Activated CD4-positive, alpha-beta memory T cell treated with anti-CD3 and anti-CD28 coated beads for 36 hours (primary cell): ENCODE results near the gene PELI2. TPM values are rescaled to one million over a fixed set of nuclear protein-coding genes. Genes with fewer than 3 reads are reported as not detected.

ENCODE experiments used
- CTCF ChIA-PET: fragments of 350-600 bp; sonication (Branson Sonifier 250); formaldehyde crosslinking; loops from one replicate; lab custom pipeline; 2021; ENCODE audit warnings: antibody characterized with exemption, inconsistent platforms; lab: Charles Lee
- POLR2A ChIA-PET: fragments of 350-600 bp; sonication (Branson Sonifier 250); formaldehyde crosslinking; loops from one replicate; lab custom pipeline; 2021; ENCODE audit warnings: antibody characterized with exemption; lab: Charles Lee
- DNase-seq: peaks from one replicate; pipeline ENCODE4 v3.0.0-alpha.2; 2020
- H3K27ac Mint-ChIP-seq: one replicate; pipeline ENCODE4 v1.8.0; 2021; ENCODE audit warnings: mixed read lengths
- H3K27me3 Mint-ChIP-seq: one replicate; pipeline ENCODE4 v1.8.0; 2021; ENCODE audit warnings: mixed read lengths
- H3K36me3 Mint-ChIP-seq: one replicate; pipeline ENCODE4 v1.8.0; 2021; ENCODE audit warnings: mixed read lengths
- H3K4me1 Mint-ChIP-seq: one replicate; pipeline ENCODE4 v1.8.0; 2021; ENCODE audit warnings: low read depth, mixed read lengths
- H3K4me3 Mint-ChIP-seq: one replicate; pipeline ENCODE4 v1.8.0; 2021; ENCODE audit warnings: mild to moderate bottlenecking, mixed read lengths
- H3K9me3 Mint-ChIP-seq: one replicate; pipeline ENCODE4 v1.8.0; 2021; ENCODE audit warnings: mixed read lengths
- intact Hi-C: fragments of 100-400 bp; cut with micrococcal nuclease; formaldehyde crosslinking; loops from one replicate; pipeline ENCODE4 v1.15.1; 2023
- total RNA-seq, 2 experiments: library from RNA; stranded (reverse); gene quantifications; one replicate each; pipeline ENCODE4 v1.2.3, GENCODE V29; 2021

PELI2 gene
- total RNA-seq, 2 experiments from 2014 or later: 6.4 to 6.6 TPM

DNA sequence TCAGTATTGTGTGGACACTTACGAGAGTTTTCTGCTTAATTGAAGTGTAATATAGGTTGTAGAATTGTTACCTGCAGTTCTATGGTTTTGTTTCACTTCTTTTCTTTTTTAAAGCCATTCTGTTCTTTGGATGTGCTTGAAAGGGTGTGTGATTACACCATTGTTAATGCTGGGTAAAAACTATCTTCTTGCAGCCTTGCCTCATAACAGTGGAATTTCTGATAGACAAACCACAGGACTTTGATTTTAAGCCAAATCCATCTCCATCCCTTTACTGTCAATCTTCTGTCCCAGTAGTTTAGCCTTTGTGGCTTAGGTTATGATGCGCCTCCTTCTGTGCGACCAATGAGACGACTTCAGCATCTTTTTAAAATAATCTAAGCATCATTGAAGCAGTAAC is 182.3 kb downstream of the PELI2 start:
- DNase-seq: no peak
- ChIA-PET CTCF (no interaction called here), POLR2A (no interaction called here)
- intact Hi-C loops: no loop called here
- no peaks in the 10 kb centered on the region for H3K4me1 Mint-ChIP-seq
- H3K36me3 Mint-ChIP-seq: peaks cover 18% of the 10 kb centered on the region
- H3K9me3 Mint-ChIP-seq: no peaks in the 10 kb centered on the region
- H3K4me3 Mint-ChIP-seq: no peak overlapping the region
- H3K27me3 Mint-ChIP-seq: no peaks in the 10 kb centered on the region
- no peak overlapping the region for H3K27ac Mint-ChIP-seq

- H3K4me3 Mint-ChIP-seq: no peak overlapping the region
- H3K36me3 Mint-ChIP-seq: peaks cover 4% of the 10 kb centered on the region
- H3K27ac Mint-ChIP-seq: no peak overlapping the region
- no peaks in the 10 kb centered on the region for H3K9me3 Mint-ChIP-seq
- POLR2A ChIA-PET: no interaction called here
- CTCF ChIA-PET: no interaction called here
- no peaks in the 10 kb centered on the region for H3K4me1 Mint-ChIP-seq
- H3K27me3 Mint-ChIP-seq: no peaks in the 10 kb centered on the region
- intact Hi-C loops: no loop called here
- no peak for DNase-seq
Measured at GRCh38 chr14:56304456-56304855, 186.2 kb downstream of the PELI2 start.

GRCh38 chr14:56309198-56309597 is 191.0 kb downstream of the PELI2 start:
- ChIA-PET CTCF (no interaction called here), POLR2A (no interaction called here)
- intact Hi-C loops: no loop called here
- Mint-ChIP-seq H3K4me1 (no peaks in the 10 kb centered on the region), H3K36me3 (no peaks in the 10 kb centered on the region), H3K9me3 (peaks cover under 1% of the 10 kb centered on the region), H3K4me3 (no peak overlapping the region), H3K27me3 (no peaks in the 10 kb centered on the region), H3K27ac (no peak overlapping the region)
- DNase-seq: no peak

DNA sequence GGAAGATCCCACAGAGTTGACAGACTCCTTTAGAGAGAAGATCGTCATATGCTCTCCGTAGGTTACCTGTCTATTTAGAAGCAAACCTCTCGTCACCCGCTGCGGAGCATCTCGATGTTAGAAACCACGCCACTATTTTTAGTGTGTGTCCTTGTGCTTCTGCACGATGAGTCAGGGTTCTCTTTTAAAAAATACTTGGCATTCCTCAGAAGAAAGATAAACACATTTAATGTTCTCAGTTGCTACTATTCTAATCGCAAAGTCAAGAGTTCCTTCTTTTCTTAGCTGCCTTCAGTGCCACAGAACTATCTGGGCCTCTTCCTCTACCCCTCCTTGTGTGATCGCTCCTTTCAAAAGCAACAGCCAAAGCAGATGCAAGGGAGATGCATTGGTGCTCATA is 192.4 kb downstream of the PELI2 start:
- Mint-ChIP-seq H3K36me3 (peaks cover 3% of the 10 kb centered on the region), H3K4me3 (no peak overlapping the region), H3K27ac (no peak overlapping the region), H3K9me3 (peaks cover 5% of the 10 kb centered on the region), H3K27me3 (no peaks in the 10 kb centered on the region), H3K4me1 (no peaks in the 10 kb centered on the region)
- intact Hi-C loops: no loop called here
- ChIA-PET POLR2A (interaction anchor here (0.6 kb wide), 1 partner anchor 268 kb away, joined by 3 read pairs; no protein-coding TSS in a partner anchor), CTCF (no interaction called here)
- DNase-seq: no peak

- Mint-ChIP-seq H3K27me3 (no peaks in the 10 kb centered on the region), H3K36me3 (peaks cover 6% of the 10 kb centered on the region), H3K4me3 (no peak overlapping the region), H3K4me1 (no peaks in the 10 kb centered on the region), H3K27ac (no peak overlapping the region), H3K9me3 (peaks cover 8% of the 10 kb centered on the region)
- ChIA-PET POLR2A (no interaction called here), CTCF (no interaction called here)
- intact Hi-C loops: no loop called here
- DNase-seq: no peak
Measured at GRCh38 chr14:56313789-56314188, 195.6 kb downstream of the PELI2 start.

GRCh38 chr14:56318393-56319115 is 200.3 kb downstream of the PELI2 start:
- intact Hi-C loops: no loop called here
- H3K4me3 Mint-ChIP-seq: no peak overlapping the region
- CTCF ChIA-PET: no interaction called here
- DNase-seq: no peak
- H3K9me3 Mint-ChIP-seq: peaks cover 8% of the 10 kb centered on the region
- no peaks in the 10 kb centered on the region for H3K4me1 Mint-ChIP-seq
- H3K27me3 Mint-ChIP-seq: no peaks in the 10 kb centered on the region
- no peak overlapping the region for H3K27ac Mint-ChIP-seq
- POLR2A ChIA-PET: no interaction called here
- H3K36me3 Mint-ChIP-seq: peaks cover 6% of the 10 kb centered on the region

DNA sequence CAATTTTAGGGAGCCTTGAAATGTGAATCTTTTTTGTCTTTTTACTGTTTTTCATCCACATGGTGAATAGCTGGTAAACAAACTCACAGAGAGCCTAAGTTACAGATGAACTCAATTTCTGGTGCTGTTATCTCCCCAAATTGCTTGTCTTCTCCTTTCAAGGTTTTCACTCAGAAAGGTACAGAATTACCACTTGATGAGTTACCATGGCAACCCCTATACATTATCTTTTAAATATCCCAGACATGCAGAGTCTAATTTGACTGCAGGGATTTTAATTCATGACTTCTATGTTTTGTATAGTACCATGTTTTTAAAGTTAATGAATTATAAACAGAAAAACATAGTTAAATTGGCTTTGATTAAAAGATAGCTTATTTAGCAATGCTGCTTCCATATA is 203.7 kb downstream of the PELI2 start:
- intact Hi-C loops: no loop called here
- Mint-ChIP-seq H3K36me3 (peaks cover 4% of the 10 kb centered on the region), H3K4me3 (no peak overlapping the region), H3K27ac (no peak overlapping the region), H3K27me3 (no peaks in the 10 kb centered on the region), H3K9me3 (peaks cover 2% of the 10 kb centered on the region), H3K4me1 (no peaks in the 10 kb centered on the region)
- no peak for DNase-seq
- ChIA-PET POLR2A (no interaction called here), CTCF (no interaction called here)

GRCh38 chr14:56322531-56322930 is 204.3 kb downstream of the PELI2 start:
- no peak for DNase-seq
- intact Hi-C loops: no loop called here
- Mint-ChIP-seq H3K4me3 (no peak overlapping the region), H3K27me3 (no peaks in the 10 kb centered on the region), H3K9me3 (peaks cover 2% of the 10 kb centered on the region), H3K36me3 (peaks cover 4% of the 10 kb centered on the region), H3K4me1 (no peaks in the 10 kb centered on the region), H3K27ac (no peak overlapping the region)
- POLR2A ChIA-PET: no interaction called here
- CTCF ChIA-PET: no interaction called here

GRCh38 chr14:56324454-56324853 is 206.2 kb downstream of the PELI2 start:
- ChIA-PET POLR2A (no interaction called here), CTCF (interaction anchor here (1.2 to 1.3 kb wide), 2 partner anchors 98 to 592 kb away, joined by 3 to 4 read pairs; no protein-coding TSS in a partner anchor)
- Mint-ChIP-seq H3K9me3 (no peaks in the 10 kb centered on the region), H3K36me3 (no peaks in the 10 kb centered on the region), H3K27ac (no peak overlapping the region), H3K4me3 (no peak overlapping the region), H3K4me1 (no peaks in the 10 kb centered on the region), H3K27me3 (no peaks in the 10 kb centered on the region)
- no peak for DNase-seq
- intact Hi-C loops: no loop called here

DNA sequence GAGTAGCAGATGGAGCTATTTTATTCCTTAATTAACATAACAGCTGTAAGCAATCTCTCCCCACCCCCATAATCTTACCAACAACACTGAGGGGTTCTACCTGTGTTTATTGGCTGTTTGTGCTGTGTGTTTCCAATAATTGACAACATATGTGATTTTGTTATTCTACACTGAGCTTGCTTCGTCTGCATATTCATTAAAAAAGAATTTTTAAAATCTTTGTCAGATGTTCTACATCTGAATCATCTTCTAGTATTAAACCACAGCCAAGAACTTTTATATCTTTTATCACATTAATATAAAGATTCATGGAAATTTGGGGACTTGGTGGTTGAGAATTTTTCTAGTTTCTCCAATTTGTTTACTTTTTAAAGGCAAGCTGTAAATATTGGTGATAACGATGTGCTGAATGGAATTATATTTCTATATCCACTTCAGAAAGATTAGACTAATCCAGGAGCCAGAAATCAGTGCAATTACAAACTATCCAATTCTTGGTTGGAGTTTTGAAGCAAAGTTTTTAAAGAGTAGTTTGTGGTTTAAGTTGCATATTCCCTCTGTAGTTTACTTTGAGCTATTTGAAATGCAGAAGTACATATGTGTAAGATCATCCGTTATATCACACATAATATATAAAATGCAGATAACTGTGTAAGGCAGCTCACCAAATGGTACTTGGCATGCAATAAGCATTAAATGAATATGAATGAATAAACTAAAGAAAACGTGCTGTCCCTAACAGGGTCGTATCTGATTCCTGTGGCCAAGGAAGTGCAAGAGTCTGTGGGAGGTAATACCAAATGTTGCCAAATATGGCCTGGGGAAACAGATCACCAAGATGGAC is 206.9 kb downstream of the PELI2 start:
- H3K4me1 Mint-ChIP-seq: no peaks in the 10 kb centered on the region
- intact Hi-C loops: no loop called here
- no peaks in the 10 kb centered on the region for H3K36me3 Mint-ChIP-seq
- DNase-seq: no peak
- POLR2A ChIA-PET: no interaction called here
- H3K27me3 Mint-ChIP-seq: no peaks in the 10 kb centered on the region
- CTCF ChIA-PET: interaction anchor here (1.2 to 1.3 kb wide), 2 partner anchors 98 to 593 kb away, joined by 3 to 4 read pairs; no protein-coding TSS in a partner anchor
- no peak overlapping the region for H3K4me3 Mint-ChIP-seq
- no peaks in the 10 kb centered on the region for H3K9me3 Mint-ChIP-seq
- no peak overlapping the region for H3K27ac Mint-ChIP-seq

DNA sequence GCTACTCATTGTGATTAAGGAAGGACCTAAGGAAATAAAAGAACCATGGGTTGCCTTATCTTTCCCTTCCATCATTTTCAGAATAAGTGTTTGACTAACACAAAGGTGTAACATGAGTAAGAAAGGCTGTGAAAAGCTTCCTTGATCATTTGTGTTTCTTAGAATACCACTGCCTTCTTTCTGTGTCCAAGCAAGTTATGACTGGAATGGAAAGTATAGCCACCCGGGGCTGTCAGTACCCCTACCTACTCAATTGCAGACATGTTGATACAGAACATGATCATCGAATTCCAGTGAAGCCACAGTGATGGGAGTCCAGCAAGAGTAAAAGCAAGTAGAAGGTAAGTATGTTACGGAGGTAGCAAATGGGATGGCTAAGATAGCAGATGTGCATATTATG is 209.8 kb downstream of the PELI2 start:
- intact Hi-C loops: no loop called here
- no peaks in the 10 kb centered on the region for H3K36me3 Mint-ChIP-seq
- ChIA-PET CTCF (interaction anchor here (1.4 kb wide), 1 partner anchor 10 kb away, joined by 3 read pairs; no protein-coding TSS in a partner anchor), POLR2A (no interaction called here)
- no peak overlapping the region for H3K27ac Mint-ChIP-seq
- no peaks in the 10 kb centered on the region for H3K27me3 Mint-ChIP-seq
- H3K4me3 Mint-ChIP-seq: no peak overlapping the region
- H3K4me1 Mint-ChIP-seq: peaks cover 3% of the 10 kb centered on the region
- DNase-seq: no peak
- H3K9me3 Mint-ChIP-seq: no peaks in the 10 kb centered on the region

DNA sequence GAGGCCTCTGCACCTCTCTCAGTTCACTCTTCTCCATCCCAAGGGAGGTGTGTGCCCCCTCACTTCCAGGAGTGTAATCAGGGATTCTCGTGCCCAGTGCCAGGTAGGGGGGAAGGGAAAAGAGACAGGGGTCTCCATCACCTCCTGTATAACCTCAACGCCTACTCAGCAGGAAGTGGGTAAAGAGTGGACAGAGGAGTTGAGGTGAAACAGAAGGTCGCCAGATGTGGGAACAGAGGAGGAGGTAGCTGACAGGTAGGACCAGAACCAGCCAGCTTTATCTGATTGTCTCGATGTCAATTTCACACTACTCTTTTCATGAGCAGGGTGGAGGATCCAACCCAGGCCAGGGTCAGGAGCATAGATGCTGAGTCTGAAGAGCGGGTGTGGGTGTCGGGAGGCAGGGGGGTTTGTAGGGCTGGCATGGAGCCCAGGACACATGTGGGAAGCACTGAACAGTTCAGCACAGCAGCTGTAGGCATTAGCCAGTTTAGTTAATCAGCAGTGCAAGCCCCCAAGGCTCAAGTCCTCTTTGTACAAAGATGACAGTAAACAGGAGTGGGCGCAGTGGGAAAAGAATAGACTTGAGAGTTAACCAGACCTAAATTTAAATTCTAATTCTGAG is 213.5 kb downstream of the PELI2 start:
- H3K36me3 Mint-ChIP-seq: no peaks in the 10 kb centered on the region
- ChIA-PET POLR2A (no interaction called here), CTCF (no interaction called here)
- peaks cover 11% of the 10 kb centered on the region for H3K4me1 Mint-ChIP-seq
- H3K27me3 Mint-ChIP-seq: no peaks in the 10 kb centered on the region
- H3K9me3 Mint-ChIP-seq: no peaks in the 10 kb centered on the region
- no peak for DNase-seq
- no peak overlapping the region for H3K4me3 Mint-ChIP-seq
- no peak overlapping the region for H3K27ac Mint-ChIP-seq
- intact Hi-C loops: no loop called here
